H1 (cell line): ENCODE results near the gene DPP4. TPM values are rescaled to one million over a fixed set of nuclear protein-coding genes. Genes with fewer than 3 reads are reported as not detected.

ENCODE experiments used
- CREB1 ChIP-seq: IDR thresholded peaks from 2 replicates; pipeline ENCODE4 v1.6.1; 2012; ENCODE audit warnings: inconsistent platforms
- POU5F1 ChIP-seq: IDR thresholded peaks from 2 replicates; pipeline ENCODE4 v1.6.1; 2011; ENCODE audit warnings: low read depth, mild to moderate bottlenecking, low read length, moderate library complexity
- RFX5 ChIP-seq: IDR thresholded peaks from 2 replicates; pipeline ENCODE4 v1.6.1; 2011; ENCODE audit warnings: low read depth, low read length, improper control_type of control experiment, borderline replicate concordance
- SIN3A ChIP-seq, 2 experiments: IDR thresholded peaks in 1 of 2; conservative IDR thresholded peaks in 1 of 2; 2 replicates each; pipeline ENCODE4 v1.6.1; 2011 to 2012; ENCODE audit warnings: low read length in 2 of 2, improper control_type of control experiment in 1 of 2, low read depth in 1 of 2, mild to moderate bottlenecking in 1 of 2
- SUZ12 ChIP-seq: fragments of 200-600 bp; sonication (generic); IDR thresholded peaks from 2 replicates; pipeline ENCODE4 v1.6.1; 2012; ENCODE audit warnings: mild to moderate bottlenecking, inconsistent platforms, low read length, moderate library complexity, mixed read lengths
- TAF7 ChIP-seq: optimal IDR thresholded peaks from 2 replicates; pipeline ENCODE3; 2011; ENCODE audit warnings: low read depth, mild to moderate bottlenecking, inconsistent platforms, low read length, moderate library complexity, borderline replicate concordance
- polyA plus RNA-seq, 7 experiments: library from polyadenylated mRNA; depleted of rRNA in 3 of 7; stranded (reverse) in 5 of 7; unstranded in 2 of 7; fragments of >200 nt in 5 of 7; fragments of 200-250 nt in 2 of 7; gene quantifications; 1 replicate in 5 of 7; 2 replicates in 1 of 7; 4 replicates in 1 of 7; pipeline versions ENCODE4 v1.2.1 to v1.2.3, GENCODE V29; 2011 to 2013; ENCODE audit warnings: missing spikeins in 2 of 7, mixed read lengths in 2 of 7
- total RNA-seq: library from RNA; stranded (reverse); fragmentation: NEBNext Ultra II Directional; extraction: Animal tissue kit (Norgen Biotek cat#: 25700); gene quantifications from 2 replicates; pipeline ENCODE4 v1.2.1, GENCODE V29; 2021

DPP4 gene
- total and polyA plus RNA-seq, 2 of the 8 experiments (the other 6 are each of a cell fraction or from before 2014, with no cell fraction given), result 1.3 to 3.1 TPM

- TF ChIP-seq SIN3A (conservative IDR thresholded peaks at IDR 0.05 in 1 of 2, IDR thresholded peaks at IDR 0.05 in 1 of 2; ENCODE audit: low read depth in 1 of 2, low read length in 2 of 2) (no peak), RFX5 (no peak), CREB1 (no peak), TAF7 (no peak), SUZ12 (no peak), POU5F1 (no peak)
- TF ChIP-seq, all 59 proteins: peak for 0
Observed at GRCh38 chr2:161987311-161987710, 86.7 kb downstream of the DPP4 start (continued).
